Measurements from ENCODE around the gene BMP5. TPM values are rescaled to one million over a fixed set of nuclear protein-coding genes. Genes with fewer than 3 reads are reported as not detected.

The BMP5 gene
- total and polyA plus RNA-seq, 9 of the 15 experiments (the other 6 are each of a cell fraction or from before 2014, with no cell fraction given): not detected

- Histone ChIP-seq H3K4me3 (no peak overlapping the region), H3K9ac (ENCODE audit: insufficient read depth in 1 of 2, low read depth in 2 of 2, low read length in 2 of 2) (no peak overlapping the region), H4K20me1 (replicated peaks; ENCODE audit: control insufficient read depth, insufficient read depth, low read length) (no peaks in the 10 kb centered on the region), H3K9me1 (ENCODE audit: control insufficient read depth, insufficient read depth, low read length) (no peaks in the 10 kb centered on the region), H3K4me1 (replicated peaks in 1 of 2; ENCODE audit: control insufficient read depth in 2 of 2, insufficient read depth in 2 of 2, low read length in 2 of 2) (no peaks in the 10 kb centered on the region), H3K27ac (ENCODE audit: extremely low read depth, low read depth, low read length) (no peak overlapping the region), H3K79me2 (ENCODE audit: control insufficient read depth, insufficient read depth, low read length) (no peaks in the 10 kb centered on the region), H3K9me3 (replicated peaks; ENCODE audit: control insufficient read depth, insufficient read depth, low read depth, low read length) (no peaks in the 10 kb centered on the region), H3K27me3 (ENCODE audit: control insufficient read depth in 2 of 2, insufficient read depth in 2 of 2, low read length in 2 of 2) (no peaks in the 10 kb centered on the region), H3K36me3 (ENCODE audit: control insufficient read depth, insufficient read depth, low read length) (no peaks in the 10 kb centered on the region), H3K4me2 (ENCODE audit: insufficient read depth, low read length) (no peak overlapping the region), H2AFZ (ENCODE audit: low read depth, low read length) (no peak overlapping the region)
- CTCF ChIA-PET (ENCODE audit: low intra/inter-chr PET ratio): no interaction called here
- intact Hi-C loops (cut with micrococcal nuclease) (no loop called here), in situ Hi-C loops (cut with MboI) (loop anchor here (25.0 kb wide), 1 partner anchor 704 kb away; no protein-coding TSS in a partner anchor)
- TF ChIP-seq, protein P1, sequence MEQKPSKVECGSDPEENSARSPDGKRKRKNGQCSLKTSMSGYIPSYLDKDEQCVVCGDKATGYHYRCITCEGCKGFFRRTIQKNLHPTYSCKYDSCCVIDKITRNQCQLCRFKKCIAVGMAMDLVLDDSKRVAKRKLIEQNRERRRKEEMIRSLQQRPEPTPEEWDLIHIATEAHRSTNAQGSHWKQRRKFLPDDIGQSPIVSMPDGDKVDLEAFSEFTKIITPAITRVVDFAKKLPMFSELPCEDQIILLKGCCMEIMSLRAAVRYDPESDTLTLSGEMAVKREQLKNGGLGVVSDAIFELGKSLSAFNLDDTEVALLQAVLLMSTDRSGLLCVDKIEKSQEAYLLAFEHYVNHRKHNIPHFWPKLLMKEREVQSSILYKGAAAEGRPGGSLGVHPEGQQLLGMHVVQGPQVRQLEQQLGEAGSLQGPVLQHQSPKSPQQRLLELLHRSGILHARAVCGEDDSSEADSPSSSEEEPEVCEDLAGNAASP (IDR thresholded peaks at IDR 0.05): no peak
- no peak for TF ChIP-seq MLLT1 (IDR thresholded peaks at IDR 0.05)
- TF ChIP-seq ZNF583 (CRISPR knock-in tag; IDR thresholded peaks at IDR 0.05): no peak
- no peak for TF ChIP-seq GABPB1 (CRISPR knock-in tag; IDR thresholded peaks at IDR 0.05)
- TF ChIP-seq POLR3G (IDR thresholded peaks at IDR 0.05; ENCODE audit: extremely low read depth, insufficient read length, insufficient replicate concordance): no peak
- TF ChIP-seq, protein P2, sequence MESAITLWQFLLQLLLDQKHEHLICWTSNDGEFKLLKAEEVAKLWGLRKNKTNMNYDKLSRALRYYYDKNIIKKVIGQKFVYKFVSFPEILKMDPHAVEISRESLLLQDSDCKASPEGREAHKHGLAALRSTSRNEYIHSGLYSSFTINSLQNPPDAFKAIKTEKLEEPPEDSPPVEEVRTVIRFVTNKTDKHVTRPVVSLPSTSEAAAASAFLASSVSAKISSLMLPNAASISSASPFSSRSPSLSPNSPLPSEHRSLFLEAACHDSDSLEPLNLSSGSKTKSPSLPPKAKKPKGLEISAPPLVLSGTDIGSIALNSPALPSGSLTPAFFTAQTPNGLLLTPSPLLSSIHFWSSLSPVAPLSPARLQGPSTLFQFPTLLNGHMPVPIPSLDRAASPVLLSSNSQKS (CRISPR knock-in tag; IDR thresholded peaks at IDR 0.05): no peak
- no peak for TF ChIP-seq THRB (CRISPR knock-in tag; conservative IDR thresholded peaks at IDR 0.05)
- TF ChIP-seq SRF (CRISPR knock-in tag; IDR thresholded peaks at IDR 0.05): no peak
- no peak for TF ChIP-seq NR4A1 (CRISPR knock-in tag; IDR thresholded peaks at IDR 0.05)
- no peak for TF ChIP-seq NR4A1 (tag; IDR thresholded peaks at IDR 0.05)
- no peak for TF ChIP-seq BACH1 (tag; IDR thresholded peaks at IDR 0.05)
- no peak for TF ChIP-seq CREB5 (CRISPR knock-in tag; IDR thresholded peaks at IDR 0.05)
- TF ChIP-seq HMGN3 (IDR thresholded peaks at IDR 0.05; ENCODE audit: borderline replicate concordance, extremely low read depth, insufficient read length, low read depth, low read length): no peak
- no TSS peak for BruUV-seq (replicated peaks)
- no peak for ATAC-seq
- POLR2A ChIA-PET: no interaction called here
- FAIRE-seq: no peak
- WGBS (ENCODE audit: insufficient coverage, low coverage, missing lambda C conversion rate): 0% methylated on average over 1 of the region's 1 CpG
- no peak for DNase-seq (ENCODE audit: extremely low read depth in 1 of 4, low spot score in 3 of 4)
Observed at GRCh38 chr6:55882718-55883569, 7.6 kb upstream of the BMP5 start.

Measured in K562 (cell line).